PC-3 (cell line): ENCODE results near the gene SLC39A11. TPM values are rescaled to one million over a fixed set of nuclear protein-coding genes. Genes with fewer than 3 reads are reported as not detected.

Experiments
- ATAC-seq: fragments of 200-7000 bp; cut with Tn5 transposase; 2 replicates; pipeline ENCODE4 v1.9.1; 2020; ENCODE audit warnings: mild to moderate bottlenecking, moderate library complexity
- BruUV-seq: library from RNA; stranded (reverse); fragments of 400-500 nt; replicated peaks from 2 replicates; lab custom pipeline; 2021; lab: Mats Ljungman, UMichigan
- CTCF ChIA-PET: fragments of 300-600 bp; sonication (Branson Sonifier 250); formaldehyde crosslinking; loops from one replicate; lab custom pipeline; 2022; ENCODE audit warnings: antibody characterized with exemption; lab: Charles Lee
- POLR2A ChIA-PET: fragments of 300-600 bp; sonication (Branson Sonifier 250); formaldehyde crosslinking; loops from one replicate; lab custom pipeline; 2022; ENCODE audit warnings: antibody characterized with exemption; ENCODE audit not compliant: unreplicated experiment; lab: Charles Lee
- DNase-seq: peaks from one replicate; pipeline ENCODE4 v3.0.0-alpha.2; 2015
- H2AFZ ChIP-seq: fragments of 300-600 bp; sonication (generic); 2 replicates; pipeline ENCODE4 v1.6.0; 2016; ENCODE audit warnings: antibody characterized with exemption, low read length
- H3F3A ChIP-seq: fragments of 300-600 bp; sonication (generic); one replicate; pipeline ENCODE4 v1.6.0; 2017; ENCODE audit warnings: antibody characterized with exemption, low read length, control low read depth, mild to moderate bottlenecking; ENCODE audit not compliant: unreplicated experiment
- H3K27ac ChIP-seq: fragments of 300-600 bp; sonication (generic); 2 replicates; pipeline ENCODE4 v1.5.1; 2016; ENCODE audit warnings: mild to moderate bottlenecking, low read length
- H3K27me3 ChIP-seq: fragments of 300-600 bp; sonication (generic); 2 replicates; pipeline ENCODE4 v1.6.1; 2016; ENCODE audit warnings: low read length, mixed read lengths
- H3K36me3 ChIP-seq: fragments of 300-600 bp; sonication (generic); 2 replicates; pipeline ENCODE4 v1.6.1; 2016; ENCODE audit warnings: low read depth, mixed run types, low read length, mixed read lengths
- H3K4me1 ChIP-seq: fragments of 300-600 bp; sonication (generic); 2 replicates; pipeline ENCODE4 v1.5.1; 2016; ENCODE audit warnings: low read length; ENCODE audit not compliant: insufficient read depth
- H3K4me2 ChIP-seq: fragments of 300-600 bp; sonication (generic); 2 replicates; pipeline ENCODE4 v1.6.0; 2016; ENCODE audit warnings: low read length
- H3K4me3 ChIP-seq: fragments of 300-600 bp; sonication (generic); 2 replicates; pipeline ENCODE4 v1.5.1; 2016; ENCODE audit warnings: mild to moderate bottlenecking, low read length, mixed read lengths
- H3K79me2 ChIP-seq: fragments of 300-600 bp; sonication (generic); 2 replicates; pipeline ENCODE4 v1.6.1; 2017; ENCODE audit warnings: low read length, mixed read lengths
- H3K9ac ChIP-seq: fragments of 300-600 bp; sonication (generic); 2 replicates; pipeline ENCODE4 v1.6.0; 2016; ENCODE audit warnings: mild to moderate bottlenecking, low read length
- H3K9me2 ChIP-seq: fragments of 300-600 bp; sonication (generic); replicated peaks from 2 replicates; pipeline ENCODE4 v1.6.1; 2016; ENCODE audit warnings: mixed run types, low read length, mixed read lengths
- H3K9me3 ChIP-seq: fragments of 300-600 bp; sonication (generic); 2 replicates; pipeline ENCODE4 v1.6.1; 2016; ENCODE audit warnings: low read length, mixed read lengths
- H4K20me1 ChIP-seq: fragments of 300-600 bp; sonication (generic); 2 replicates; pipeline ENCODE4 v1.6.1; 2016; ENCODE audit warnings: low read length, mixed read lengths
- EZH2 ChIP-seq: fragments of 300-600 bp; sonication (generic); IDR thresholded peaks from one replicate; pipeline ENCODE4 v1.6.1; 2017; ENCODE audit warnings: antibody characterized with exemption, mild to moderate bottlenecking, low read length; ENCODE audit not compliant: unreplicated experiment
- EZH2phosphoT487 ChIP-seq: fragments of 300-600 bp; sonication (generic); IDR thresholded peaks from 2 replicates; pipeline ENCODE4 v1.6.1; 2018; ENCODE audit warnings: mild to moderate bottlenecking, antibody characterized with exemption, low read length, borderline replicate concordance
- intact Hi-C: fragments of 100-400 bp; cut with micrococcal nuclease; formaldehyde crosslinking; loops from 2 replicates; pipeline ENCODE4 v1.9.0; 2023
- total RNA-seq: library from RNA; depleted of rRNA; stranded (reverse); fragments of >200 nt; gene quantifications from 2 replicates; pipeline ENCODE4 v1.2.3, GENCODE V29; 2014
- TF ChIP-seq, protein P1 (sequence below): fragments of 300-600 bp; sonication (generic); conservative IDR thresholded peaks from 2 replicates; pipeline ENCODE4 v1.5.1; 2017; ENCODE audit warnings: antibody characterized with exemption, low read depth, mild to moderate bottlenecking, low read length

Gene SLC39A11
- total RNA-seq, 1 experiment from 2014 or later, result 37.7 TPM

DNA sequence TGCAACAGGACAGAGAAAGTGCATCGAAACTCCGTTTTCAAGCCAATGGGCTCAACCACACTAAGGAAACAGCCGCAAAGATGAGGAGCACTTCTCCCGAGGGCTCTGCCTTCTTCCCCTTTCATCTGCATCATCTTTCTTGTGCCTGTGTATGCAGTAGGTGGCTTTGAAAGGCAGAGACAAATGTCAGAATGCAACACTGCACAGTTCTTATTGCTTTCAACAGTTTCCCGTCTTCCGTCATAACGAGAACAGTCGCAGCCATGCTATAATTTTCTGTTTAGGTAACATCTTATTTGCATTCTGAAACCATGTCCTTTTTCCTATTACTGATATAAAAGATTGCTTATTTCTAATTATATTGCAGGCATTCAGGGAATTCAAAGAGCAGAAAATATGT lies 205.2 kb downstream of the SLC39A11 start:
- Histone ChIP-seq H3K9ac (no peak overlapping the region), H3K9me2 (no peaks in the 10 kb centered on the region), H3F3A (no peaks in the 10 kb centered on the region), H3K79me2 (no peaks in the 10 kb centered on the region), H2AFZ (no peak overlapping the region), H3K27me3 (no peaks in the 10 kb centered on the region), H3K27ac (no peak overlapping the region), H3K4me2 (no peak overlapping the region), H3K36me3 (peaks cover 5% of the 10 kb centered on the region; the same call in 1 of the 2 replicates), H3K9me3 (no peaks in the 10 kb centered on the region), H4K20me1 (no peaks in the 10 kb centered on the region), H3K4me1 (peaks cover 13% of the 10 kb centered on the region), H3K4me3 (no peak overlapping the region)
- TF ChIP-seq EZH2phosphoT487 (no peak), EZH2 (no peak)
- TF ChIP-seq, protein P1, sequence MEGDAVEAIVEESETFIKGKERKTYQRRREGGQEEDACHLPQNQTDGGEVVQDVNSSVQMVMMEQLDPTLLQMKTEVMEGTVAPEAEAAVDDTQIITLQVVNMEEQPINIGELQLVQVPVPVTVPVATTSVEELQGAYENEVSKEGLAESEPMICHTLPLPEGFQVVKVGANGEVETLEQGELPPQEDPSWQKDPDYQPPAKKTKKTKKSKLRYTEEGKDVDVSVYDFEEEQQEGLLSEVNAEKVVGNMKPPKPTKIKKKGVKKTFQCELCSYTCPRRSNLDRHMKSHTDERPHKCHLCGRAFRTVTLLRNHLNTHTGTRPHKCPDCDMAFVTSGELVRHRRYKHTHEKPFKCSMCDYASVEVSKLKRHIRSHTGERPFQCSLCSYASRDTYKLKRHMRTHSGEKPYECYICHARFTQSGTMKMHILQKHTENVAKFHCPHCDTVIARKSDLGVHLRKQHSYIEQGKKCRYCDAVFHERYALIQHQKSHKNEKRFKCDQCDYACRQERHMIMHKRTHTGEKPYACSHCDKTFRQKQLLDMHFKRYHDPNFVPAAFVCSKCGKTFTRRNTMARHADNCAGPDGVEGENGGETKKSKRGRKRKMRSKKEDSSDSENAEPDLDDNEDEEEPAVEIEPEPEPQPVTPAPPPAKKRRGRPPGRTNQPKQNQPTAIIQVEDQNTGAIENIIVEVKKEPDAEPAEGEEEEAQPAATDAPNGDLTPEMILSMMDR, result no peak
- CTCF ChIA-PET, result interaction anchor here (0.6 kb wide), 1 partner anchor 1309 kb away, joined by 3 read pairs; no protein-coding TSS in a partner anchor
- intact Hi-C loops, result no loop called here
- BruUV-seq, result no TSS peak
- POLR2A ChIA-PET, result no interaction called here
- DNase-seq (no peak), ATAC-seq (no peak)

DNA sequence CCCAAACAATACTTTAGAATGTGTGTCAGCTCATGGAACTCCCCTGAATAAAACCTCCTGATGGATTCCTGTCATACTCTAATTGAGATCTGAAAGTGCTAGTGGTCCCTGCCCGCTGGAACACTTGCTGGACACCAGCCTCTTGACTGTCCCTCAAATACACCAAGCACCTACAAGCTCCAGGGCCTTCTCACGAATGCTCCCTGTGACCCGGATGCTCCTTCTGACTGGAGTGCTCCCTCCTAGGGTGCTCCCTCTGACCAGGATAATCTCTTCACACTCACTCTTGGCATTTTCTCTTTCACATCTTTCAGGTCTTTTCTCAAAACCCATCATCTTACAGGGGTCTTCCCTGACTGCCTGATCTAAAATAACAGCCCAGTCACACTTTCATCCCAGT lies 205.9 kb downstream of the SLC39A11 start:
- DNase-seq, result no peak
- H3K4me1 ChIP-seq, result peaks cover 13% of the 10 kb centered on the region
- H3K9ac ChIP-seq, result no peak overlapping the region
- no peak overlapping the region for H3K4me3 ChIP-seq
- TF ChIP-seq, protein P1, result no peak
- TF ChIP-seq EZH2phosphoT487 (no peak), EZH2 (no peak)
- H3K9me3 ChIP-seq, result no peaks in the 10 kb centered on the region
- no peak overlapping the region for H2AFZ ChIP-seq
- BruUV-seq, result no TSS peak
- no peak overlapping the region for H3K27ac ChIP-seq
- ATAC-seq, result no peak
- H3K36me3 ChIP-seq, result peaks cover 7% of the 10 kb centered on the region; the same call in 1 of the 2 replicates
- H3K27me3 ChIP-seq, result no peaks in the 10 kb centered on the region
- H3F3A ChIP-seq, result no peaks in the 10 kb centered on the region
- no peaks in the 10 kb centered on the region for H3K9me2 ChIP-seq
- H3K4me2 ChIP-seq, result no peak overlapping the region
- intact Hi-C loops, result no loop called here
- CTCF ChIA-PET, result no interaction called here
- no peaks in the 10 kb centered on the region for H3K79me2 ChIP-seq
- no peaks in the 10 kb centered on the region for H4K20me1 ChIP-seq
- POLR2A ChIA-PET, result no interaction called here

DNA sequence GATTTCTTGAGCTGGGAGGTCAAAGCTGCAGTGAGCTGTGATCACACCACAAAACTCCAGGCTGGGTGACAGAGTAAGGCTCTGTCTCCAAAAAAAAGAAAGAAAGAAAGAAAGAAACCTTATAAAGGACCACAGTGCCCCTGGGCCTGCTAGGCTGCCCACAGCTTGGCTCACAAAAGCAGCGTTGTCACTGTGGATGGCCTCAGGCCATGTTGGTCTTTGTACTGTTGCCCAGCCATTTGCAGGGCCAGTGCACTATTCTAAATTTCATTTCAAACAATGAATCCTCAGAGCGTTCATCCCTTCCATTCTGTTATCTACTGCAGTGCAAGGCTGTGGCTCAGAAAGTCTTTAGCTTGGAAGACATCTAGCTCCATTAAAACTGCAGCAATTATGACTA lies 208.4 kb downstream of the SLC39A11 start:
- CTCF ChIA-PET, result no interaction called here

More for the DNA sequence above, 208.4 kb downstream of the SLC39A11 start:
- POLR2A ChIA-PET, result no interaction called here
- Histone ChIP-seq H2AFZ (no peak overlapping the region), H3K27ac (no peak overlapping the region), H3F3A (no peaks in the 10 kb centered on the region), H3K36me3 (peaks cover 28% of the 10 kb centered on the region), H3K4me1 (no peaks in the 10 kb centered on the region), H3K4me2 (no peak overlapping the region), H3K79me2 (no peaks in the 10 kb centered on the region), H3K9me2 (no peaks in the 10 kb centered on the region), H3K9ac (no peak overlapping the region), H3K9me3 (peaks cover 13% of the 10 kb centered on the region; the same call in 1 of the 2 replicates), H3K27me3 (no peaks in the 10 kb centered on the region), H4K20me1 (no peaks in the 10 kb centered on the region), H3K4me3 (no peak overlapping the region)
- intact Hi-C loops, result no loop called here
- DNase-seq (no peak), ATAC-seq (no peak)
- no TSS peak for BruUV-seq
- TF ChIP-seq, protein P1, result no peak
- TF ChIP-seq EZH2 (no peak), EZH2phosphoT487 (no peak)
